M059J (cell line): ENCODE data around the gene CPNE8. TPM values are rescaled to one million over a fixed set of nuclear protein-coding genes. Genes with fewer than 3 reads are reported as not detected.
"Not testable (repeated sequence)": the region's sequence is repeated elsewhere in the genome, so short reads cannot be mapped to it uniquely, and the experiment has no call there.

Experiments used
- DNase-seq: peaks from one replicate; pipeline ENCODE4 v3.0.0-alpha.2; 2012; ENCODE audit warnings: low read depth
- total RNA-seq: library from RNA; depleted of rRNA; stranded (reverse); fragments of >200 nt; shearing (Covaris generic); gene quantifications from 2 replicates; pipeline ENCODE4 v1.2.3, GENCODE V29; 2014

CPNE8 gene
- total RNA-seq, 1 experiment from 2014 or later: 9.8 TPM

- no peak for DNase-seq
Measured at GRCh38 chr12:38825006-38825405, 80.4 kb downstream of the CPNE8 start.

- peak; percentile 6 for DNase-seq
Measured at GRCh38 chr12:38823738-38824137, 81.7 kb downstream of the CPNE8 start.

- DNase-seq: no peak
Measured at GRCh38 chr12:38823314-38823713, 82.1 kb downstream of the CPNE8 start.

- no peak for DNase-seq
Measured at GRCh38 chr12:38817942-38818341, 87.4 kb downstream of the CPNE8 start.

- no peak for DNase-seq
Measured at GRCh38 chr12:38813923-38814322, 91.5 kb downstream of the CPNE8 start.

- DNase-seq: no peak
Measured at GRCh38 chr12:38811814-38812356, 93.5 kb downstream of the CPNE8 start.

- no peak for DNase-seq
Measured at GRCh38 chr12:38809832-38810231, 95.6 kb downstream of the CPNE8 start.

GRCh38 chr12:38788106-38788505 lies 117.3 kb downstream of the CPNE8 start:
- no peak for DNase-seq

- DNase-seq: no peak
Measured at GRCh38 chr12:38785381-38785780, 120.0 kb downstream of the CPNE8 start.

GRCh38 chr12:38783304-38783703 lies 122.1 kb downstream of the CPNE8 start:
- no peak for DNase-seq

GRCh38 chr12:38782359-38782758 lies 123.0 kb downstream of the CPNE8 start:
- DNase-seq: no peak

GRCh38 chr12:38776647-38777046 lies 128.7 kb downstream of the CPNE8 start:
- no peak for DNase-seq

GRCh38 chr12:38775457-38775856 lies 129.9 kb downstream of the CPNE8 start:
- DNase-seq: no peak

GRCh38 chr12:38772437-38772836 lies 133.0 kb downstream of the CPNE8 start:
- no peak for DNase-seq

GRCh38 chr12:38771871-38772270 lies 133.5 kb downstream of the CPNE8 start:
- peak; percentile 12 for DNase-seq

- DNase-seq: no peak
Measured at GRCh38 chr12:38761636-38762342, 143.6 kb downstream of the CPNE8 start.

- DNase-seq: no peak
Measured at GRCh38 chr12:38761111-38761510, 144.3 kb downstream of the CPNE8 start.

GRCh38 chr12:38759621-38760020 lies 145.8 kb downstream of the CPNE8 start:
- DNase-seq: no peak

GRCh38 chr12:38746744-38747143 lies 158.6 kb downstream of the CPNE8 start:
- no peak for DNase-seq

- no peak for DNase-seq
Measured at GRCh38 chr12:38745601-38746000, 159.8 kb downstream of the CPNE8 start.

- peak; percentile 3 for DNase-seq
Measured at GRCh38 chr12:38744041-38744440, 161.3 kb downstream of the CPNE8 start.

- not testable (repeated sequence) for DNase-seq
Measured at GRCh38 chr12:38742496-38742895, 162.9 kb downstream of the CPNE8 start.

- DNase-seq: no peak
Measured at GRCh38 chr12:38736821-38737220, 168.6 kb downstream of the CPNE8 start.

GRCh38 chr12:38732761-38733160 lies 172.6 kb downstream of the CPNE8 start:
- no peak for DNase-seq
